GM21360 (cell line): Measurements from ENCODE around the gene SEMA3D.

Experiments used
- ATAC-seq: cut with Tn5 transposase; IDR thresholded peaks from one replicate; pipeline ENCODE4 v1.9.1; 2021; ENCODE audit warnings: mild to moderate bottlenecking, moderate library complexity; ENCODE audit not compliant: unreplicated experiment

The SEMA3D gene

DNA sequence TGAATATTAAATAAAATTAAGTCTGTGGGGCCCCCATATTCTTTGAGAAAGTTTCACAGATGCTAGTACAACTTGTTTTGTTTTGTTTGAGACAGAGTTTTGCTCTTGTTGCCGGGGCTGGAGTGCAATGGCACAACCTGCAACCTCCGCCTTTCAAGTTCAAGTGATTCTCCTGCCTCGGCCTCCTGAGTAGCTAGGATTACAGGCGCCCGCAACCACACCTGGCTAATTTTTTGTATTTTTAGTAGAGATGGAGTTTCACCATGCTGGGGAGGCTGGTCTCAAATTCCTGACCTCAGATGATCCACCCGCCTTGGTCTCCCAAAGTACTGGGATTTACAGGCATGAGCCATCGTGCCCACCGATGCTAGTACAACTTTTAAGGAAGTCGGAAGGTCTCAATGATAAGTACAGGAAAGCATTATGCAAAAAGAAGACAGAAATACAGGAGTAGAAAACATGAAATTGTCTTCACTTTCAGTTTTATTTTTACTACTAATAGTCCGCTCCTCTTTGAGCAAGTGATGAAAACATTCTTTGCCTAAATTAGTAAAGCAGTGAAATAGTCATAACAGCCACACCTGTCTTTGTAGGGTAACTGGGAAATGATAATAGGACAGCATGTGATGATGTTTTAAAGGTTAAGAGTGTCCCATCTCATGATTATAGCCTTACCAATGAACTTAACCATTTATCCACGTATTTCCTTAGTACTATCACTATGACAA lies 147.5 kb downstream of the SEMA3D start:
- peak; percentile 80 for ATAC-seq

DNA sequence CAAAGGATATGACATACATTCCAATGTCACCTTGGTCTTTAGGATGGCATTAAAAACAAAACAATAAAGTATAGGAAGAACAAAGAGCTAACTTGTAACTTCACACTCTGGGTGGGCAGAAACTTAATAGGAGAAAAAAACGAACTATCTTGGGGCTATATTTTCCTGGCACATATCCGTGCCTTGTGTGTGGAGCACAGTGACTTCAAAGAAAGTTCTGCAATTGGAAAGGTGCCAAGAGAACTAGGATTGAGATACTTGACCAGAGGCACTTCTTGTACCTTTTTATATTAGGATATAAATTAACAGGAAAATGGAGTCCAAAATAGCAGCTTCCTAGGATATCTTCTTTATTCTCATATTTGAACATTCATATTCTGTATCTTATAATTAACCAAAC lies 148.4 kb downstream of the SEMA3D start:
- ATAC-seq = no peak

DNA sequence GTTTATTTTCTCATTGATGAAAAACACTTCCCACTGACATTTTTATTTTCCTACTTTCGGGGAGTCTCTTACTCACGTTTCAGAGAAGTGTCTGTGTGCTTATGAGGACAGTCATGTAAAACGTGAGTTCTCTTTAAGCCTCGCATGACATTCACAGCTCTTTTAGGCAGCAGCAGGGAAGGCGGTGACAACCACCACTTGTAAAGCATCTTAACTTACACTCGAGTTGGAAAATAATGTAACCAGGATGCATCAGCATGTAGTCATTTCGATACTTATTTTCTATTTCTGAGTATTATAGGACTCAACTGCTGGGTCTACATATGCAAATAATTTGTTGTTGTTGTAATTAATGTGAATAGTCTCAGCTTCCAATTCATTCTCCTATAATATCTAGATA lies 153.6 kb downstream of the SEMA3D start:
- ATAC-seq = no peak

DNA sequence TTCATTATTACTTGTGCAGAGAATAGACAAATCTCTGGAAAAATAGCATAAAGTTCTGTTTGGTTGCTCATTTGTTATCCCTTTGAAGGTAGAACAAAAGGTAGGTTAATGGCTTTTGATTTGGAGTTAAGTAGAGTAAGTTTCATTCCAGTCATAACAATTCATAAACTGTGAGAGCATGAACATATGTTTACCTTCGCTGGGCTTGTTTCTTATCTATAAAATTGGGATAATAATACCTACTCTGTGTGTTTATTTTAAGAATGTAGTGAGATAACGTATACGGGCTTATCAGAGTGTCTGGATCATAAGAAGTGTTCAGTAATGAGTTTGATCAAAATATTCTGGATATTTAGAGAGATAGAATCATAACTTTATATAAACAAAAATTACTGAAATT lies 155.4 kb downstream of the SEMA3D start:
- no peak for ATAC-seq

DNA sequence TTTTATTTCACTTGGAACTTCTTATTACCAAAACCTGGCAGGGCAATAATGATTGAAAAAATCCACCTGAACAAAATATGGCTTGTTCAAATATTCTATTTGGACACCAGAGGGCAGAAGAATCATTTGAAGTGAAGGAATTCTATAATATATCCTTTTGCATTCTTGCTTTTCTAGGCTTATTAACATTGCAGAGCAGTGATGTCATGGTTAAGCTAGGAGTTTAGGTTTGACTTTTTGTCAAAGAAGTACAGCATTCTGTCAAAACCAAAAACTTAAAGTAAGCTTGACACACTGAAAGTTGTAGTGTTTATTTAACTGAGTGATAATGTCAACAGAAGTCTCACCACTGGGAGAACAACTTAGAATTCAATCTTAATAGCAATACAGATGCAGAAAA lies 156.0 kb downstream of the SEMA3D start:
- peak; percentile 74 for ATAC-seq

DNA sequence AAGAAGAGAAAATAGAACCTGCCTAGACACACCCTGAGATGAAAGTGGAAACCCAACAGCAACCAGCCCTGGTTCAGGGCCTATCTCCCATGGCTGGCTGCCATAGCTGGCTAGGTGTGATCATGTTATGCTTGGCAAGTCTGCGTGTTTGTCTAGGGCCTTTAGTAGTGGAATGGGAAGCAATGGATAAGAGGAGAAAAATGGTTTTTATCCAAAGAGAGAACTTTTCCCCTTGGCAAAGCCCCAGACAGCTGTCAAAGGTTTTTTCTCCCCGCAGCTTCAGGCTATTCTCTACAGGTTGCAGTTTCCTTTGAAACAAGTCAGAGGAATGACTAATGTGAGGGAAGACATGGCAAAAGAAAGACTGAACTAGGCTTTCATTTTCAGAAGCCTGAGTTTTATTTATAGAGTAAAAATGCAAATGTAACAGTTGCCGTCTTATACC lies 161.5 kb downstream of the SEMA3D start:
- ATAC-seq = peak; percentile 54

DNA sequence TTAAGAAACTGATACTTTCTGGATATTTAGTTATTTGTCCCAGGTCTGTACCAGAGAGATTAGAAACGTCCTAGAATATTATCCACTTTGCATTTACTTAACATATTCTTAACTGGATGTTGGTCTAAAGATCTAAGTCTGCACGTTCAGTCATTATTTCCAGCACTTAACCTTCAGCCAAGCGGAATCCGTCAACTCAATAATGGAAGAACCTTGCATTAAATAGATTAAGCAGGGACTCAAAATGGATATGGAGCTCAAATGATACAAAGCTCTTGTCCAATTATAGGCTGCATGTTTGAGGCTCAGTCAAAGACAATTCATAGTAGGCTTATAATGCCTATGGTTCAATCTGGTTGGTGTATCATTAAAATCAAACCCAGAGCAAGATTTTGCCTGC lies 162.9 kb downstream of the SEMA3D start:
- ATAC-seq = no peak

DNA sequence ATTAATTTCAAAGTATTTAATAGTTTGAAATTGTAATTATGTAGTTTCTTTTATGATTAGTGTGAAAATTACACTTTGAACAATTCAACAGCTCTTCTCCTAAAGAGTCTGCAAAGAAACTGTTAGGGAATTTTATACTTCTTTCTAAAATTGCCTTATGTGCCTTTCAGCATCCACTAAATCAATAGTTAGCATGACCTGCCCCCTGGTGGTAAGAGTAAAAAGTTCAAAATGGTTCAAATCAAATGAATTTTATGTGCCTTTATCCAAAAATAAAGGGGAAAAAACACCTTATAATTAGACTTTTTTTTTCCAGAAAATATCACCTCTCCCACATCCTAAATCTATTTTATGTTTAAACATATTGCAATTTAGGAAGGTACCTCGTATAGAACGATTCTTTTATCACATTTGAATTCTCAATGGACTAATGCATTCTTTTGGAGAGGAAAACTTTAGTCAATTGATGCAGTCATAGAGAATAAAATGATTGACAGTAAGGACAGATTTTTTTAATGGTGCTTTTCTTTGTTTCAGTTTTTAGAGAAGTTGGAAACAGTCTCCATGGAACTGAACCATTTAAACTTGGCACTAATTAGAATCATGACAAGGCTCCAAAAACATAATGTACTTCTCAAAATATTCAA lies 163.7 kb downstream of the SEMA3D start:
- ATAC-seq = no peak

DNA sequence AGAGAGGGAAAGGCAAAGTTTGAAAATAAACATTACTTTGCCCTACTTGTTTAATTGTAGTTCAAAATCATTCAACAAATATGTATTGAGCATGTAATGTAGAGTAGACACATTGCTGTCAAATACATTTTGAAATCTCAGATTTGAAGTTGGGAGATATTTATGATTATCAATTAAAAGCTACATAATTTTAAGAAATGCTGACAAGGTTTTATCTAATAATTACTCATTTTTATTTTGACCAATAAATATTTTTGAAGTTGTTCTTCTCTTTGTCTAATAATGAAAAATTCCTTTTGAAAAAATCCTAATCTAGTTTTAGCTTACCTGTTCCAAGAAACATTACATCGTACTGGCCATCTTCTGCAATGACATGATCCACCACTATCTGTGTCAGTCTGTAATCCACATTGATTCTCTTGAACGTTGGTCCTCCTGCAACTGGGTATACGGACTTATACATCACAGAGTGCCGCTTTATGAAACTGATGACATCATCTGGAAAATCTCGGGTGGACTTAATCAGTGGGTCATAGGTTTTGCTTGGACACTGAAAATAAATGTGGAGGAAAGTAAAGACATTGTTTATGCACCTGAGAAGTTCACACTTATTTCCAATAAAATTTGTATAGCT lies 164.7 kb downstream of the SEMA3D start:
- ATAC-seq = no peak

DNA sequence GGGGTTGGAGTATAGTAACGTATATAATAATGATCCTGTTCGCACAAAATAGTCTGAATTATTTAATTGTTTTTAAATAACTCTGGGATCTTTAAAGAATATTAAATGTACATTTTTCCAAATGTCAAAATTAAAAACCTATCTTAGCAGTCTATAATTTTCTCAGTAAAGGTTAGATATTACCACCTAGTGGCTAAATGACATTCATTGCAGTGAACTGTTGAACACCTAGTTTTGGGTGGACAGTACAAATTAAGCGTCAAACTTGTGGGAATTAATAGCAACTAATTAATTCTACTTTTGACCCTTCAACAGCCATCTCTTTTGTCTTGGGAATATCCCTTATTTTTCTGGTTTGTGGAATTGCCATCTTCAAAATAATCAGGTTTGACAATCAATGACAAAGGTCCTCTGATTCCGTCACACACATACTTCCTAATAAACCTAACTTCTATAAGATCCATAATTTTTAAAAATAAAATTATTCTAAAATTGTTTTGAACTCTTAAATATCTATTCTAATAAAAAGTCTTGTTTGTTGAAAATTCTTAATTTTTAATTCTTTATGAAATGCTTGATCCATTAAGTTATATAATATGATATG lies 165.7 kb downstream of the SEMA3D start:
- no peak for ATAC-seq

DNA sequence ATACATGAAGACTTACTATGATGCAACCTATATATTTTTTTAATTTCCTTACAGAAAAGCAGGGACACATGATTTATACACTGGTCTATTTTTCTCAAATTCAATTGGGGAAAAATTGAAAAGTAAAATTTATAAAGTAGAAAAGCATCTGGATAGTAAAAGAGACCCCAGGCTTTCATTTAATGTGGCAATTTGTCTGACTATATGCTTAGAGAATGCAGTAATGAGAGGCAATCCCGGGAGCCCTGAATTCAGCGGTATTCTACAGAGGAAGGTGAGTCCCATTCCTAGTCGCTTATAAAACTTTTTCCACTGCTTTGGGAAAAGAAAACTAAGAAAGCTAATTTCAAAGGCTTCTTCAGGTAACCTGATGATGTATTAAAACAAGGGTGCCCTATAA lies 167.1 kb downstream of the SEMA3D start:
- ATAC-seq = no peak

DNA sequence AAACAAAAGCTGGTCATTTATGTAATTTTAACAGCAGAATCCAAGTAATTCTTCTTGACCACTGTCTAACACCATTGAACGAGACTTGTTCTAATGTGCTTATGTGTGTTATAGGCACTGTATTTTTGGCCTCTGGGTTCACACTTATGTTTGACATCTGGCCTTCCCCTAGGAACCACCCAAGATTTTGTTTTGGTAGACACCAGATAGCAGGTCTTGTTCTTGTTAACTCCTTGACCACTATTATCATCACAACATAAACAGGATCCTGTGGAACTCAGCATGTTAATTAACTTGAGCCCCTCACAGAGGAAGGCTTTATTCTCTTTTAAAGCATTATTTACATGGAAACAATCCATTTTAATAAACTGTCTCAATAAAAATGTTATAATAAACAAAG lies 167.7 kb downstream of the SEMA3D start:
- ATAC-seq = no peak

DNA sequence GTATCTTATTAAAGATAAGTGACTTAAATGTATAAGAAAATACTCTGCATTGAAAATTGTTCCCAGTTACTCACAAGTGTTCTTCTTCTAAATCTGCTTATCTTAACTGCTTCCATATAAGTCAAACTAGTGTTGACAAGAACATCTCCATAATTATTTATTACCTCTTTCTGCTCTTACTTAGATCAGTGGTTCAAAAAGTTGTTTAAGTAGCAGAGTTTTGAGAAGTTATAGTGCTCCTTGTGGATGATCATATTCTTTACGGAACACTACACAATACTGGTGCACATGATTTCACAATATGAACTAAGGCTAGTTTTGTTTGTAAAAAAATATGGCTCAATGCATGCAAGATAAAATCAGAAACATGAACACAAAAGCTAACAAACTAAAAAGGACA lies 168.4 kb downstream of the SEMA3D start:
- ATAC-seq = no peak

DNA sequence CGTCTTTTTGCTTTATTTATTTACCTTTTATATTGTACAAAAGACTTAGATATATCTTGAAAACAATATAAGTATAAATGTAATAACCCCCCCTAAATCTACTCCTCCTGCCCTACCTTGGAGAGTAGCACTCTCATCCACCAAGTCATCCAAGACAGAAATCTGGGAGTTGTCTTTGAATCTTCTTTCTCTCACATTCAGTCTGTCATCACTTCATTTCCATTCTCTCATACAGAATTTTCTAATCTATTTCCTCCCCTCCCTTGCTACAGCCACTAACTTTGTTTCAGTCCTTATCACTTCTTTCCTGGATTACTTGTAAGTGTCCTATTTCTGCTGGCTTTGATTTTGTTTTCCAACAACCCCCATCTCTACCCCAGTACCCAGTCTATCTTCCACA lies 170.6 kb downstream of the SEMA3D start:
- no peak for ATAC-seq

DNA sequence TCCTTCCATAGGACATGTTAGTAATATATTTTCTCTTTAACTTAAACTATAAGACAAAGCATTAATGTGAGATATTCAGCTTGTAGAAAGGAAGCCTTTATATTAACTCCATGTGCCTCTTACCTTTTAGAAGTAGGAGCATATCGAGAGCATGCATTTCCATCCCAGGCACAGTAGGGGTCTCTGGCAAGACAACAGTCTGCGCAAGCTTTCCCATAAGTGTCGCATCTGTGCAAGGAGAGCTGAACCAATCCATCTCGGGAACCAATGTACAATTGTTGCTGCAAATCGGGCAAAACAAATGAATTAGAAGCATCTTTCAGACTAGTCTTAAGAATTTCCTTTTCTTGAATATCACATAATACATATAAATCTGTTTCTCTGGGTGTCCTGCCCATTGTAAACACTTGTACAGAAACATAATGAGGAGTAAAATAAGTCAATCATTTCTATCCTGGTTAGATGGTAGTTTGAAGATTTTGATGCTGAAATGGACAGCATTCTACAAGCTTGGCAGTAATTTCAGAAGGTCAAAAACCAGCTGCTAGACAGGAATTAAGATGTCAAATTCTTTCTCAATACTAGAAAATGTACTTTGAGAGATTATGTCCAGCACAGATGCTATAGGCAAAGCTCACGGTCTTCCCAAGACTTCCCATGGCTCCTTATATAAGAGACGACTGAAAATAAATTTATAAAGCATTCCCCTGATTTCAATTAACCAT lies 171.8 kb downstream of the SEMA3D start:
- ATAC-seq = no peak

DNA sequence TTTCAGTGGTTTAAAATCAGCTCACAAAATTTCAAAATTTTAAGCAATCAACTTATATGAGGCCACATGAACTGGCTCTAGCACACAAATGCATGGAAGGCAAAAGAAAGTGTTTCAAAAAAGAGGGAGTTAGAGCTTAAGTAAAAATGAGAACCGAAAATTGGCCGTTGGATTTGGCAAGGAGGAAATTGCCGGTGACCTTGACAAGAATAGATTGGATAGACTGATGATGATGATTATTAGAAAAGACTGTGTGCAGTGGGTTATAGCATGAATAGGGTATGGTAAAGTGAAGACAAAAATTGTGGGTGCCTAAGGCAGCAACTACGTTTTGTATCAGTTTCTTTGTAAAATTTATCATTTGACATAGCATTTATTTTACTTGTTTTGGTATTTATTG lies 175.7 kb downstream of the SEMA3D start:
- no peak for ATAC-seq

DNA sequence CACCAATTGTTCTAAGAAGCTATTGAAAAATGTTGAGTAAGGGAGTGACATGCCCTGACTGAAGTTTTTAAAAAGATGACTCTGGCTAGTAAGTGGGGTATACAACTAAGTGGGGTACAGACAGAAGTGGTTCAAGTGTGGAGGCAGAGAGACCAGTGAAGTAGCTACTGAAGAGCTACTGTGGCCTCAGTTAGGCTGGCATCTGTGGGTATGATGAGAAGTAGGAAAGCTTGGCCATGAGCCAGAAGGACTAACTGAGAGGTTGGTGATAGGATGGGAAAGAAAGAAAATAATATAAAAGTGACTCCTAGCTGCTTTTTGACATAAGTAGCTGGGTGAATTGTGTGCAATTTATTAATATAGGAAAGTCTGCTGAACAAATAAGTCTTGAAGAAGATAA lies 176.6 kb downstream of the SEMA3D start:
- no peak for ATAC-seq

DNA sequence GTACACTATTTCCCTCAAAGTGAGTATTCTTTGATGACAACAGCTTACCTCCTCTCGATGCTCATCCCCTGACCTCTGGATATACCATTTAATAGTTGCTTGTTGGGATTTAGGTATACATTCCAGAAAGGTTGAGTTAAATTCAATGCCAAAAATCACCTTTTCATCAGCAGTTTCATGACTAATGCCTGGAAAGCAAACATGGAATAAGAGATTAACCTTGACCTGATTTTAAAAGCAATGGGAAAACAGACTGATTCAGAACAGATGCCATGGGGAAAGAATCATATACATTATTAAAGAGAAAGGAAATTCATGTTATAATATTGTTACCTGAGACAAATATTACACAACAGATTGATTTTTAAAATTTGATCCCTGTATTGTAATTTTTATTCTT lies 180.1 kb downstream of the SEMA3D start:
- no peak for ATAC-seq

DNA sequence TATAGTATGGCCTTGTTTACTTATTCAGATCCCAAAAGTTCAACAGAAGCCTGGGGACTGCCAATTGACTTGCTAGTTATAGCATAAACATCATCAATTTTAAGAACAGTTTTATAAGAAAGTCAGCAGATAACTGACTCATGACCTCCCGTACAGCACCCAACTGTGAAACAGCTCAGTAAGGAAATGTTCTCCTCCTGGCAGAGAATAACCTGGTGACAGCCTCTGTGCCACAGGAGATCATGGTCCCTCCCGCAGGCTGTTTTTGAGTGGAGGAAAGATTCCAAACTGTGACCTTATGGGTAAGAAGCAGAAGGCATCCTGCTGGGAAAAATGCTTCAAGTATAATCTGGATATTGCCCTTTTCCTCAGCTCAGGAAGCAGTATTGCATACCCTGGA lies 182.5 kb downstream of the SEMA3D start:
- no peak for ATAC-seq

DNA sequence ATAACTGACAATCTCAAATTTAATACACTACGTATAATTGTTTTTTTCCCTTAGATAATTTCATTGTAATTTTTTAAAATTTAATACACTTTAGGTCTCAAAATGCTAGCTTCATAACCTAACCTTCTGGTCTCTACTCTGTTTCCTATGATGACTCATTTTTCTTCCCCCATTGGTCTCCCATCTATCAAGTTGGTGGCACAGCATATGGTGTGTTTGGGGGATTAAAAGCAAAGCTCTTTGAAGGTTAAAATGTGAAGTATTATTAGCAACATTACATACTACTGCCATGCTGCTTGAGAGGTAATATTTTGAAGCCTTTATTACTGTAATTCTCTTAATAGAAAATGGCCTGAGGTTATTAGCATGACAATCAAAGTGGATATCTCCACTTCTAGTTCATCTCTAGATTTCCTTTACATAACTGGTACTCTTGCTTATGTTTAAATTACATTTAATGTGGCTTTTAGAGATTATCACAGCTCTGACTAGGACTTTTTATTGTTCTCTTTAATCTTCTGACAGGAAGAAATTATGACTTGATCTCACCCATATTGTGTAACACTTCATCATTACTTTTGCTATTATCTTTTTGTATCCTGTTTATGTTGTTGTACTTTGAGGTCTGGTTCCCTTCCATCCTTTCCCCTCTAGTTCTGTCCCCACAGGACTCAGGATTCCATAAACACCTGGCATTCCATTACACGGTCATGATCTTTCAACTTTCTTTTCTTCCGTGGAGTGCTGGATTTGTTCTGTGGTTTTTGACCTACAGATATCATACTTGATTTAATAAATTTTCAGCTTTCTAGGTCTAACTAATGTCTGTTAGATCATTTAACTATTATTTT lies 185.1 kb downstream of the SEMA3D start:
- no peak for ATAC-seq
